T-helper 2 cell (primary cell): ENCODE results near the gene MOB1A.
"Not testable (repeated sequence)": the region's sequence is repeated elsewhere in the genome, so short reads cannot be mapped to it uniquely, and the experiment has no call there.

Source experiments
- DNase-seq, 5 experiments: peaks; one replicate each; pipeline versions ENCODE4 v3.0.0 to v3.0.0-alpha.2; 2012 to 2022
- total RNA-seq, 2 donors: gene quantifications; one replicate each; lab custom pipeline; 2026; lab: John Stamatoyannopoulos, UW

MOB1A gene
- total RNA-seq: 320 to 337 reads per million in 2 donors

- peak; percentile 94 to 98 (median 95) for DNase-seq
Observed at GRCh38 chr2:74178211-74179062, at the start of gene MOB1A. TSS of gene MOB1A (minus strand) at chr2:74178879. CDS start at chr2:74178674, 205 bp downstream.

- DNase-seq: no peak
Observed at GRCh38 chr2:74227646-74228045, 49.0 kb upstream of the MOB1A start.

GRCh38 chr2:74226648-74227213, 48.1 kb upstream of the MOB1A start:
- DNase-seq: no peak

GRCh38 chr2:74225698-74226459, 47.2 kb upstream of the MOB1A start:
- DNase-seq: no peak

GRCh38 chr2:74223941-74224770, 45.5 kb upstream of the MOB1A start:
- DNase-seq: no peak

GRCh38 chr2:74222300-74222650, 43.6 kb upstream of the MOB1A start:
- DNase-seq: no peak

GRCh38 chr2:74221604-74222299, 43.1 kb upstream of the MOB1A start:
- no peak for DNase-seq

GRCh38 chr2:74221091-74221490, 42.4 kb upstream of the MOB1A start:
- no peak for DNase-seq

GRCh38 chr2:74219846-74220486, 41.3 kb upstream of the MOB1A start:
- DNase-seq: no peak

- no peak for DNase-seq
Observed at GRCh38 chr2:74216642-74217041, 38.0 kb upstream of the MOB1A start.

GRCh38 chr2:74215771-74216170, 37.1 kb upstream of the MOB1A start:
- DNase-seq: not testable (repeated sequence)

GRCh38 chr2:74212702-74213410, 34.2 kb upstream of the MOB1A start:
- no peak for DNase-seq

- peak in 2 of 5 experiments; percentile 55 to 93 for DNase-seq
Observed at GRCh38 chr2:74206180-74206688, 27.6 kb upstream of the MOB1A start.

- peak in 2 of 5 experiments; percentile 7 to 73 for DNase-seq
Observed at GRCh38 chr2:74205596-74205995, 26.9 kb upstream of the MOB1A start.

GRCh38 chr2:74205113-74205512, 26.4 kb upstream of the MOB1A start:
- DNase-seq: no peak

- DNase-seq: no peak
Observed at GRCh38 chr2:74204436-74204835, 25.8 kb upstream of the MOB1A start.

- DNase-seq: no peak
Observed at GRCh38 chr2:74201596-74201995, 22.9 kb upstream of the MOB1A start.

- DNase-seq: no peak
Observed at GRCh38 chr2:74201196-74201595, 22.5 kb upstream of the MOB1A start.

GRCh38 chr2:74199871-74200305, 21.2 kb upstream of the MOB1A start:
- peak in 1 of 5 experiments; percentile 29 for DNase-seq

GRCh38 chr2:74199275-74199701, 20.6 kb upstream of the MOB1A start:
- DNase-seq: no peak
